ENCODE results near the gene PHACTR1.

- TF ChIP-seq FOXK2 (IDR thresholded peaks at IDR 0.05) (no peak), NFRKB (IDR thresholded peaks at IDR 0.05) (no peak), SUZ12 (IDR thresholded peaks at IDR 0.05) (no peak), BHLHE40 (IDR thresholded peaks at IDR 0.05; ENCODE audit: borderline replicate concordance) (no peak), SP1 (IDR thresholded peaks at IDR 0.05) (no peak), HDGF (IDR thresholded peaks at IDR 0.05; ENCODE audit: borderline replicate concordance) (no peak), L3MBTL2 (conservative IDR thresholded peaks at IDR 0.05) (no peak), TARDBP (IDR thresholded peaks at IDR 0.05) (no peak), LEF1 (IDR thresholded peaks at IDR 0.05; ENCODE audit: borderline replicate concordance) (no peak), FOXM1 (IDR thresholded peaks at IDR 0.05; ENCODE audit: borderline replicate concordance) (no peak), ZNF384 (IDR thresholded peaks at IDR 0.05) (no peak), ARNT (IDR thresholded peaks at IDR 0.05) (no peak), FOXA1 (IDR thresholded peaks at IDR 0.05) (no peak)
Measured at GRCh38 chr6:13299918-13300317, 583.4 kb downstream of the PHACTR1 start.
